Activated T-cell treated with anti-CD3 and anti-CD28 coated beads, Interleukin-2, amount 50 U/mL, for 24 hours (primary cell): ENCODE results near the gene KCNJ6.
"Not testable (repeated sequence)": the region's sequence is repeated elsewhere in the genome, so short reads cannot be mapped to it uniquely, and the experiment has no call there.

ENCODE experiments used
- DNase-seq: peaks from one replicate; pipeline ENCODE4 v3.0.0-alpha.2; 2020
- H3K27ac Mint-ChIP-seq: 2 replicates; pipeline ENCODE4 v1.8.0; 2020; ENCODE audit warnings: mild to moderate bottlenecking, mixed read lengths
- H3K27me3 Mint-ChIP-seq: 2 replicates; pipeline ENCODE4 v1.8.0; 2020; ENCODE audit warnings: mixed read lengths
- H3K36me3 Mint-ChIP-seq: 2 replicates; pipeline ENCODE4 v1.8.0; 2020; ENCODE audit warnings: low read depth, mixed read lengths
- H3K4me1 Mint-ChIP-seq: 2 replicates; pipeline ENCODE4 v1.8.0; 2020; ENCODE audit warnings: low read depth, mixed read lengths
- H3K4me3 Mint-ChIP-seq: 2 replicates; pipeline ENCODE4 v1.8.0; 2020; ENCODE audit warnings: mild to moderate bottlenecking, moderate library complexity, mixed read lengths
- H3K9me3 Mint-ChIP-seq: 2 replicates; pipeline ENCODE4 v1.8.0; 2020; ENCODE audit warnings: mixed read lengths

Gene KCNJ6

GRCh38 chr21:37770461-37770860 is 145.8 kb downstream of the KCNJ6 start:
- DNase-seq, result no peak
- no peaks in the 10 kb centered on the region for H3K4me1 Mint-ChIP-seq
- H3K27ac Mint-ChIP-seq, result no peak overlapping the region
- H3K9me3 Mint-ChIP-seq, result no peaks in the 10 kb centered on the region
- H3K4me3 Mint-ChIP-seq, result no peak overlapping the region
- peaks cover 17% of the 10 kb centered on the region for H3K27me3 Mint-ChIP-seq
- H3K36me3 Mint-ChIP-seq, result no peaks in the 10 kb centered on the region

GRCh38 chr21:37769656-37770055 is 146.6 kb downstream of the KCNJ6 start:
- no peak overlapping the region for H3K27ac Mint-ChIP-seq
- H3K27me3 Mint-ChIP-seq, result peaks cover 21% of the 10 kb centered on the region
- no peak overlapping the region for H3K4me3 Mint-ChIP-seq
- no peaks in the 10 kb centered on the region for H3K36me3 Mint-ChIP-seq
- no peaks in the 10 kb centered on the region for H3K4me1 Mint-ChIP-seq
- no peak for DNase-seq
- no peaks in the 10 kb centered on the region for H3K9me3 Mint-ChIP-seq

- DNase-seq, result no peak
- no peaks in the 10 kb centered on the region for H3K9me3 Mint-ChIP-seq
- H3K36me3 Mint-ChIP-seq, result no peaks in the 10 kb centered on the region
- peaks cover 21% of the 10 kb centered on the region for H3K27me3 Mint-ChIP-seq
- H3K4me1 Mint-ChIP-seq, result no peaks in the 10 kb centered on the region
- no peak overlapping the region for H3K27ac Mint-ChIP-seq
- H3K4me3 Mint-ChIP-seq, result no peak overlapping the region
These were observed 148.3 kb downstream of the KCNJ6 start for GRCh38 chr21:37767984-37768383.

GRCh38 chr21:37766129-37766528 is 150.1 kb downstream of the KCNJ6 start:
- Mint-ChIP-seq H3K4me3 (no peak overlapping the region), H3K4me1 (no peaks in the 10 kb centered on the region), H3K27ac (no peak overlapping the region), H3K27me3 (peaks cover 21% of the 10 kb centered on the region), H3K36me3 (no peaks in the 10 kb centered on the region), H3K9me3 (no peaks in the 10 kb centered on the region)
- DNase-seq, result no peak

- Mint-ChIP-seq H3K36me3 (no peaks in the 10 kb centered on the region), H3K27me3 (peaks cover 21% of the 10 kb centered on the region), H3K4me3 (no peak overlapping the region), H3K4me1 (no peaks in the 10 kb centered on the region), H3K27ac (no peak overlapping the region), H3K9me3 (no peaks in the 10 kb centered on the region)
- DNase-seq, result no peak
These were observed 150.9 kb downstream of the KCNJ6 start for GRCh38 chr21:37765221-37765900.

- no peaks in the 10 kb centered on the region for H3K9me3 Mint-ChIP-seq
- H3K36me3 Mint-ChIP-seq, result no peaks in the 10 kb centered on the region
- peaks cover 23% of the 10 kb centered on the region for H3K27me3 Mint-ChIP-seq
- H3K4me3 Mint-ChIP-seq, result no peak overlapping the region
- no peaks in the 10 kb centered on the region for H3K4me1 Mint-ChIP-seq
- DNase-seq, result no peak
- no peak overlapping the region for H3K27ac Mint-ChIP-seq
These were observed 151.6 kb downstream of the KCNJ6 start for GRCh38 chr21:37764691-37765090.

GRCh38 chr21:37763298-37763697 is 153.0 kb downstream of the KCNJ6 start:
- Mint-ChIP-seq H3K27me3 (peaks cover 29% of the 10 kb centered on the region), H3K36me3 (no peaks in the 10 kb centered on the region), H3K4me3 (no peak overlapping the region), H3K27ac (no peak overlapping the region), H3K4me1 (no peaks in the 10 kb centered on the region), H3K9me3 (no peaks in the 10 kb centered on the region)
- DNase-seq, result no peak

GRCh38 chr21:37762606-37763005 is 153.7 kb downstream of the KCNJ6 start:
- DNase-seq, result no peak
- no peaks in the 10 kb centered on the region for H3K36me3 Mint-ChIP-seq

GRCh38 chr21:37761406-37761805 is 154.9 kb downstream of the KCNJ6 start:
- H3K9me3 Mint-ChIP-seq, H3K36me3 Mint-ChIP-seq, DNase-seq, H3K27ac Mint-ChIP-seq, H3K4me3 Mint-ChIP-seq, H3K4me1 Mint-ChIP-seq: not testable (repeated sequence)
- H3K27me3 Mint-ChIP-seq, result peaks cover 19% of the 10 kb centered on the region

More at GRCh38 chr21:37762606-37763005, 153.7 kb downstream of the KCNJ6 start:
- H3K9me3 Mint-ChIP-seq, result no peaks in the 10 kb centered on the region
- H3K4me1 Mint-ChIP-seq, result no peaks in the 10 kb centered on the region
- H3K4me3 Mint-ChIP-seq, result no peak overlapping the region
- peaks cover 29% of the 10 kb centered on the region for H3K27me3 Mint-ChIP-seq
- no peak overlapping the region for H3K27ac Mint-ChIP-seq

- Mint-ChIP-seq H3K27ac (no peak overlapping the region), H3K9me3 (no peaks in the 10 kb centered on the region), H3K27me3 (peaks cover 12% of the 10 kb centered on the region), H3K36me3 (no peaks in the 10 kb centered on the region), H3K4me1 (no peaks in the 10 kb centered on the region), H3K4me3 (no peak overlapping the region)
- no peak for DNase-seq
These were observed 156.5 kb downstream of the KCNJ6 start for GRCh38 chr21:37759777-37760176.

- Mint-ChIP-seq H3K27me3 (peaks cover 12% of the 10 kb centered on the region), H3K9me3 (no peaks in the 10 kb centered on the region), H3K4me1 (no peaks in the 10 kb centered on the region), H3K36me3 (no peaks in the 10 kb centered on the region), H3K27ac (no peak overlapping the region), H3K4me3 (no peak overlapping the region)
- no peak for DNase-seq
These were observed 157.3 kb downstream of the KCNJ6 start for GRCh38 chr21:37758982-37759381.

- DNase-seq, result no peak
- no peaks in the 10 kb centered on the region for H3K4me1 Mint-ChIP-seq
- no peaks in the 10 kb centered on the region for H3K36me3 Mint-ChIP-seq
- H3K27me3 Mint-ChIP-seq, result peaks cover 12% of the 10 kb centered on the region
- no peak overlapping the region for H3K4me3 Mint-ChIP-seq
- H3K9me3 Mint-ChIP-seq, result no peaks in the 10 kb centered on the region
- H3K27ac Mint-ChIP-seq, result no peak overlapping the region
These were observed 158.5 kb downstream of the KCNJ6 start for GRCh38 chr21:37757606-37758376.

- no peaks in the 10 kb centered on the region for H3K9me3 Mint-ChIP-seq
- DNase-seq, result no peak
- H3K27me3 Mint-ChIP-seq, result peaks cover 15% of the 10 kb centered on the region
- no peak overlapping the region for H3K27ac Mint-ChIP-seq
- no peaks in the 10 kb centered on the region for H3K4me1 Mint-ChIP-seq
- no peak overlapping the region for H3K4me3 Mint-ChIP-seq
- H3K36me3 Mint-ChIP-seq, result no peaks in the 10 kb centered on the region
These were observed 163.1 kb downstream of the KCNJ6 start for GRCh38 chr21:37753122-37753599.

- Mint-ChIP-seq H3K27me3 (peaks cover 18% of the 10 kb centered on the region), H3K9me3 (no peaks in the 10 kb centered on the region), H3K27ac (no peak overlapping the region), H3K4me3 (no peak overlapping the region), H3K36me3 (no peaks in the 10 kb centered on the region), H3K4me1 (no peaks in the 10 kb centered on the region)
- DNase-seq, result no peak
These were observed 164.8 kb downstream of the KCNJ6 start for GRCh38 chr21:37751268-37751975.

GRCh38 chr21:37749132-37749531 is 167.1 kb downstream of the KCNJ6 start:
- Mint-ChIP-seq H3K4me1 (no peaks in the 10 kb centered on the region), H3K36me3 (no peaks in the 10 kb centered on the region), H3K27ac (no peak overlapping the region), H3K27me3 (peaks cover 18% of the 10 kb centered on the region), H3K4me3 (no peak overlapping the region), H3K9me3 (no peaks in the 10 kb centered on the region)
- DNase-seq, result no peak
